Measurements from ENCODE around the gene FAM83D.

FAM83D gene

GRCh38 chr20:38902601-38903000, 23.6 kb upstream of the FAM83D start:
- no peak for DNase-seq (ENCODE audit: low read depth, low spot score)
- no peak overlapping the region for H3K4me3 ChIP-seq (ENCODE audit: low read depth, low read length)
- TF ChIP-seq CTCF (IDR thresholded peaks at IDR 0.05; ENCODE audit: insufficient read depth, low read length, missing control alignments), result no peak
- ChIA-PET CTCF (interaction anchor here (1.0 to 3.1 kb wide), 2 partner anchors 10 to 24 kb away, joined by 3 to 18 read pairs; partner anchors contain the start of gene FAM83D), POLR2A (no interaction called here)

- POLR2A ChIA-PET, result no interaction called here
- CTCF ChIA-PET, result interaction anchor here (1.0 to 3.2 kb wide), 3 partner anchors 11 to 145 kb away, joined by 3 to 18 read pairs (median 14); partner anchors contain the start of gene FAM83D
- DNase-seq (ENCODE audit: low read depth, low spot score), result no peak
- no peak overlapping the region for H3K4me3 ChIP-seq (ENCODE audit: low read depth, low read length)
- TF ChIP-seq CTCF (IDR thresholded peaks at IDR 0.05; ENCODE audit: insufficient read depth, low read length, missing control alignments), result no peak
These were observed 22.9 kb upstream of the FAM83D start for GRCh38 chr20:38903335-38903734.

DNA sequence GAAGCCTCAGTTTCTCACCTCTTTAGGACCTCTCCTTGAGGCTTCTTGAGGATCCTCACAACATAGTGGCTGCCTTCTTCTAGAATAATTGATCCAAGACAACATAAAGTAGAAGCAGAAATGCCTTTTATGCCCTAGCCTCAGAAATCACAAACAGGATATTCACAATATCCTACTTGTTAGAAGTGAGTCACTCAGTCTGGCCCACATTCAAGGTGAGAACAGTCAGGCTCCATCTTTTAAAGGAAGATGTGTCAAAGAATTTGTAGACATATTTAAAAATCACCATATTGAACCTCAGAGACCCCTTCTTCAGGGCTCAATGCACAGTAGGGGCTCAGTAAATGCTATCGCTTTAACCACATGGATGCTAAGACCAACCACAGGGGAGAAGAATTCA, 20.8 kb upstream of the FAM83D start:
- ChIA-PET POLR2A (no interaction called here), CTCF (interaction anchor here (1.3 to 5.5 kb wide), 3 partner anchors 12 to 256 kb away, joined by 3 to 30 read pairs (median 14); no protein-coding TSS in a partner anchor)
- TF ChIP-seq CTCF (IDR thresholded peaks at IDR 0.05; ENCODE audit: insufficient read depth, low read length, missing control alignments), result no peak
- DNase-seq (ENCODE audit: low read depth, low spot score), result no peak
- H3K4me3 ChIP-seq (ENCODE audit: low read depth, low read length), result no peak overlapping the region

- ChIA-PET CTCF (interaction anchor here (1.0 to 5.5 kb wide), 4 partner anchors 10 to 18 kb away, joined by 3 to 30 read pairs (median 4); partner anchors contain the start of gene FAM83D), POLR2A (no interaction called here)
- H3K4me3 ChIP-seq (ENCODE audit: low read depth, low read length), result no peak overlapping the region
- TF ChIP-seq CTCF (IDR thresholded peaks at IDR 0.05; ENCODE audit: insufficient read depth, low read length, missing control alignments), result no peak
- DNase-seq (ENCODE audit: low read depth, low spot score), result no peak
These were observed 18.1 kb upstream of the FAM83D start for GRCh38 chr20:38907918-38908677.

GRCh38 chr20:38915355-38915754, 10.9 kb upstream of the FAM83D start:
- ChIA-PET CTCF (no interaction called here), POLR2A (no interaction called here)
- H3K4me3 ChIP-seq (ENCODE audit: low read depth, low read length), result no peak overlapping the region
- no peak for DNase-seq (ENCODE audit: low read depth, low spot score)
- TF ChIP-seq CTCF (IDR thresholded peaks at IDR 0.05; ENCODE audit: insufficient read depth, low read length, missing control alignments), result no peak

DNA sequence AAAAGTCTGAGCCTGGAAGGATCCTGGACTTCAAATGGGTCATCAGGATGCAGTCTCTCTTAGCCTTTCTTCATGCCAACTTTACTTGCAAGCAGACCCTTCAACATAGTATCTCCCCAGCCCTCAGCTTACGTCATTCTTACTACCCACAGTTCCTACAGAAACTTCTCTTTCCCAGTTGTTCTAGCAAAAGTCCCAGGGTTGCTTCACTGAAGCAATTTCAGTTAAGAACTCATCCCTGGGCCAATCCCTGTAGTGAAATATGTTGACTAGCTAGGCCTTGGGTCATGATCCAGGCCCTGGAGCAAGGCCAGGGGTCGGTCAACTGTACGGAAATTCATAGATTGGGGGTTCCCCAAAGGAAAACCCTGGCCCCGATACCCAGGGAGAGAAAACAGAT, 8.6 kb upstream of the FAM83D start:
- TF ChIP-seq CTCF (IDR thresholded peaks at IDR 0.05; ENCODE audit: insufficient read depth, low read length, missing control alignments), result no peak
- CTCF ChIA-PET, result interaction anchor here (2.2 kb wide), 1 partner anchor 9 kb away, joined by 11 read pairs; the partner anchor contains the start of gene FAM83D
- DNase-seq (ENCODE audit: low read depth, low spot score), result no peak
- H3K4me3 ChIP-seq (ENCODE audit: low read depth, low read length), result no peak overlapping the region
- POLR2A ChIA-PET, result no interaction called here
